ENCODE data around the gene GALNT17. TPM values are rescaled to one million over a fixed set of nuclear protein-coding genes. Genes with fewer than 3 reads are reported as not detected.

Gene GALNT17
- total RNA-seq, 1 experiment from 2014 or later: not detected

- Histone ChIP-seq H3K9me3 (ENCODE audit: insufficient read depth, low read depth) (no peaks in the 10 kb centered on the region), H3K9me2 (ENCODE audit: insufficient read depth) (no peaks in the 10 kb centered on the region), H3K4me3 (no peak overlapping the region), H2AFZ (no peak overlapping the region), H3K27me3 (ENCODE audit: insufficient read depth, low read depth) (peaks cover 32% of the 10 kb centered on the region), H3K27ac (no peak overlapping the region), H3K79me2 (ENCODE audit: low read depth) (no peaks in the 10 kb centered on the region), H4K20me1 (ENCODE audit: insufficient read depth) (no peaks in the 10 kb centered on the region), H3K4me2 (no peak overlapping the region), H3F3A (ENCODE audit: insufficient read depth, low read depth) (no peaks in the 10 kb centered on the region), H3K4me1 (replicated peaks; ENCODE audit: insufficient read depth) (no peaks in the 10 kb centered on the region), H3K36me3 (ENCODE audit: low read depth) (no peaks in the 10 kb centered on the region)
- ChIA-PET CTCF (no interaction called here), POLR2A (ENCODE audit: unreplicated experiment) (no interaction called here)
- intact Hi-C loops (cut with micrococcal nuclease; ENCODE audit: unreplicated experiment): no loop called here
- BruUV-seq (replicated peaks): no TSS peak
- TF ChIP-seq CTCF (conservative IDR thresholded peaks at IDR 0.05) (no peak), EZH2 (IDR thresholded peaks at IDR 0.05; ENCODE audit: low read depth) (no peak)
- DNase-seq: no peak
These were observed 106.0 kb downstream of the GALNT17 start for GRCh38 chr7:71237945-71238344.

GRCh38 chr7:71238581-71239295 lies 106.8 kb downstream of the GALNT17 start:
- intact Hi-C loops (cut with micrococcal nuclease; ENCODE audit: unreplicated experiment): no loop called here
- Histone ChIP-seq H4K20me1 (ENCODE audit: insufficient read depth) (no peaks in the 10 kb centered on the region), H3K9me3 (ENCODE audit: insufficient read depth, low read depth) (no peaks in the 10 kb centered on the region), H3K4me2 (no peak overlapping the region), H3K4me3 (no peak overlapping the region), H3K79me2 (ENCODE audit: low read depth) (no peaks in the 10 kb centered on the region), H2AFZ (no peak overlapping the region), H3K9me2 (ENCODE audit: insufficient read depth) (no peaks in the 10 kb centered on the region), H3K27ac (no peak overlapping the region), H3K4me1 (replicated peaks; ENCODE audit: insufficient read depth) (no peaks in the 10 kb centered on the region), H3K27me3 (ENCODE audit: insufficient read depth, low read depth) (peaks cover 26% of the 10 kb centered on the region), H3F3A (ENCODE audit: insufficient read depth, low read depth) (no peaks in the 10 kb centered on the region), H3K36me3 (ENCODE audit: low read depth) (no peaks in the 10 kb centered on the region)
- CTCF ChIA-PET: no interaction called here
- BruUV-seq (replicated peaks): no TSS peak
- TF ChIP-seq EZH2 (IDR thresholded peaks at IDR 0.05; ENCODE audit: low read depth): no peak
- TF ChIP-seq CTCF (conservative IDR thresholded peaks at IDR 0.05): no peak
- no peak for DNase-seq
- POLR2A ChIA-PET (ENCODE audit: unreplicated experiment): no interaction called here

GRCh38 chr7:71239586-71240268 lies 107.8 kb downstream of the GALNT17 start:
- no peak for DNase-seq
- H2AFZ ChIP-seq: no peak overlapping the region
- H3K9me3 ChIP-seq (ENCODE audit: insufficient read depth, low read depth): no peaks in the 10 kb centered on the region
- peaks cover 16% of the 10 kb centered on the region for H3K27me3 ChIP-seq (ENCODE audit: insufficient read depth, low read depth)
- TF ChIP-seq CTCF (conservative IDR thresholded peaks at IDR 0.05): no peak
- no peak for TF ChIP-seq EZH2 (IDR thresholded peaks at IDR 0.05; ENCODE audit: low read depth)
- no peaks in the 10 kb centered on the region for H3K36me3 ChIP-seq (ENCODE audit: low read depth)
- no peaks in the 10 kb centered on the region for H3K9me2 ChIP-seq (ENCODE audit: insufficient read depth)
- POLR2A ChIA-PET (ENCODE audit: unreplicated experiment): no interaction called here
- no peaks in the 10 kb centered on the region for H3K79me2 ChIP-seq (ENCODE audit: low read depth)
- intact Hi-C loops (cut with micrococcal nuclease; ENCODE audit: unreplicated experiment): no loop called here
- H4K20me1 ChIP-seq (ENCODE audit: insufficient read depth): no peaks in the 10 kb centered on the region
- no peak overlapping the region for H3K4me2 ChIP-seq
- no peak overlapping the region for H3K4me3 ChIP-seq
- no TSS peak for BruUV-seq (replicated peaks)
- no peaks in the 10 kb centered on the region for H3F3A ChIP-seq (ENCODE audit: insufficient read depth, low read depth)
- no peak overlapping the region for H3K27ac ChIP-seq
- CTCF ChIA-PET: no interaction called here
- H3K4me1 ChIP-seq (replicated peaks; ENCODE audit: insufficient read depth): no peaks in the 10 kb centered on the region
